ENCODE results near the gene SPRY2.

GRCh38 chr13:80371840-80372509 is 31.0 kb upstream of the SPRY2 start:
- TF ChIP-seq EZH2phosphoT487 (IDR thresholded peaks at IDR 0.05; ENCODE audit: insufficient read depth, low read depth) (no peak), EZH2 (IDR thresholded peaks at IDR 0.05; ENCODE audit: insufficient read depth, poor library complexity, severe bottlenecking) (no peak)
